ENCODE results near the gene KCNQ5. TPM values are rescaled to one million over a fixed set of nuclear protein-coding genes. Genes with fewer than 3 reads are reported as not detected.
A peak's percentile ranks its signal among the peaks of the same experiment; 100 is the strongest.

The KCNQ5 gene
- polyA plus RNA-seq, 1 donor (not counting 4 experiments of a cell fraction or from before 2014, with no cell fraction given), result 3.4 TPM

GRCh38 chr6:72916298-72916697, 294.4 kb downstream of the KCNQ5 start:
- Histone ChIP-seq H3K4me2 (ENCODE audit: control insufficient read depth, extremely low read depth, insufficient read depth, low read depth, low read length) (no peak overlapping the region), H3K36me3 (ENCODE audit: control insufficient read depth in 2 of 2, extremely low read depth in 1 of 2, insufficient read depth in 2 of 2, low read length in 2 of 2) (no peaks in the 10 kb centered on the region), H3K9me1 (ENCODE audit: control insufficient read depth, extremely low read depth, insufficient read depth, low read length) (no peaks in the 10 kb centered on the region), H3K9me3 (ENCODE audit: control insufficient read depth, low read depth, low read length) (no peaks in the 10 kb centered on the region), H3K27me3 (ENCODE audit: control insufficient read depth, extremely low read depth, insufficient read depth, low read length) (no peaks in the 10 kb centered on the region), H3K4me1 (ENCODE audit: control insufficient read depth, extremely low read depth, insufficient read depth, low read length) (peaks cover 18% of the 10 kb centered on the region), H3K9ac (ENCODE audit: control insufficient read depth, extremely low read depth, insufficient read depth, low read length) (no peak overlapping the region), H4K20me1 (ENCODE audit: control insufficient read depth, extremely low read depth, insufficient read depth, low read length) (no peaks in the 10 kb centered on the region), H3K79me2 (ENCODE audit: control insufficient read depth, insufficient read depth, low read length) (no peaks in the 10 kb centered on the region), H2AFZ (ENCODE audit: control insufficient read depth, low read length) (no peak overlapping the region), H3K4me3 (ENCODE audit: control insufficient read depth in 2 of 3, extremely low read depth in 1 of 3, insufficient read depth in 2 of 3, low read depth in 1 of 3, low read length in 3 of 3) (no peak overlapping the region), H3K27ac (ENCODE audit: control insufficient read depth, insufficient read depth, low read length) (no peak overlapping the region)
- no peak for DNase-seq (ENCODE audit: low read depth, low spot score)
- dilution Hi-C loops (cut with MboI; ENCODE audit: extremely low pct_ligation_motif_present, low sequenced_read_pairs), result no loop called here
- FAIRE-seq, result no peak
- no peak for TF ChIP-seq CTCF (optimal IDR thresholded peaks at IDR 0.05 in 1 of 3, IDR thresholded peaks at IDR 0.05 in 1 of 3, conservative IDR thresholded peaks at IDR 0.05 in 1 of 3; ENCODE audit: extremely low read depth in 1 of 3, insufficient read depth in 2 of 3, low read length in 3 of 3)
- no peak for TF ChIP-seq EZH2 (IDR thresholded peaks at IDR 0.05; ENCODE audit: low read length)

- Histone ChIP-seq H3K27me3 (ENCODE audit: control insufficient read depth, extremely low read depth, insufficient read depth, low read length) (no peaks in the 10 kb centered on the region), H3K9me3 (ENCODE audit: control insufficient read depth, low read depth, low read length) (no peaks in the 10 kb centered on the region), H3K79me2 (ENCODE audit: control insufficient read depth, insufficient read depth, low read length) (no peaks in the 10 kb centered on the region), H3K36me3 (ENCODE audit: control insufficient read depth in 2 of 2, extremely low read depth in 1 of 2, insufficient read depth in 2 of 2, low read length in 2 of 2) (no peaks in the 10 kb centered on the region), H3K9me1 (ENCODE audit: control insufficient read depth, extremely low read depth, insufficient read depth, low read length) (no peaks in the 10 kb centered on the region), H3K9ac (ENCODE audit: control insufficient read depth, extremely low read depth, insufficient read depth, low read length) (no peak overlapping the region), H3K27ac (ENCODE audit: control insufficient read depth, insufficient read depth, low read length) (no peak overlapping the region), H2AFZ (ENCODE audit: control insufficient read depth, low read length) (no peak overlapping the region), H3K4me3 (ENCODE audit: control insufficient read depth in 2 of 3, extremely low read depth in 1 of 3, insufficient read depth in 2 of 3, low read depth in 1 of 3, low read length in 3 of 3) (no peak overlapping the region), H4K20me1 (ENCODE audit: control insufficient read depth, extremely low read depth, insufficient read depth, low read length) (no peaks in the 10 kb centered on the region), H3K4me2 (ENCODE audit: control insufficient read depth, extremely low read depth, insufficient read depth, low read depth, low read length) (no peak overlapping the region), H3K4me1 (ENCODE audit: control insufficient read depth, extremely low read depth, insufficient read depth, low read length) (peaks cover 13% of the 10 kb centered on the region)
- FAIRE-seq (peak; percentile 56), DNase-seq (ENCODE audit: low read depth, low spot score) (no peak)
- dilution Hi-C loops (cut with MboI; ENCODE audit: extremely low pct_ligation_motif_present, low sequenced_read_pairs), result no loop called here
- no peak for TF ChIP-seq EZH2 (IDR thresholded peaks at IDR 0.05; ENCODE audit: low read length)
- no peak for TF ChIP-seq CTCF (optimal IDR thresholded peaks at IDR 0.05 in 1 of 3, IDR thresholded peaks at IDR 0.05 in 1 of 3, conservative IDR thresholded peaks at IDR 0.05 in 1 of 3; ENCODE audit: extremely low read depth in 1 of 3, insufficient read depth in 2 of 3, low read length in 3 of 3)
Measured at GRCh38 chr6:72916906-72917305, 295.0 kb downstream of the KCNQ5 start.

All from keratinocyte (primary cell).